GM06990 (cell line): ENCODE measurements around the gene LILRB2.
"Not testable (repeated sequence)": the region's sequence is repeated elsewhere in the genome, so short reads cannot be mapped to it uniquely, and the experiment has no call there.

Source experiments
- DNase-seq: peaks from one replicate; pipeline ENCODE4 v3.0.0-alpha.2; 2011; ENCODE audit not compliant: insufficient read length; ENCODE audit errors: extremely low read depth
- H3K27me3 ChIP-seq: replicated peaks from 2 replicates; pipeline ENCODE4 v1.6.0; 2011; ENCODE audit warnings: low read length; ENCODE audit not compliant: control insufficient read depth, insufficient read depth
- H3K36me3 ChIP-seq: 2 replicates; pipeline ENCODE4 v1.5.1; 2011; ENCODE audit warnings: low read length; ENCODE audit not compliant: control insufficient read depth, insufficient read depth
- H3K4me3 ChIP-seq: replicated peaks from 2 replicates; pipeline ENCODE4 v1.5.1; 2011; ENCODE audit warnings: low read depth, mild to moderate bottlenecking, control low read depth, low read length
- CTCF ChIP-seq: IDR thresholded peaks from 2 replicates; pipeline ENCODE4 v1.5.1; 2011; ENCODE audit warnings: low read length, control low read depth, mild to moderate bottlenecking, inconsistent platforms; ENCODE audit not compliant: insufficient read depth, poor library complexity, severe bottlenecking

Gene LILRB2

GRCh38 chr19:54281007-54281728, at the start of gene LILRB2:
Gene LILRB2 (minus strand): TSS chr19:54281110. CDS start chr19:54280496, 614 bp downstream.
- TF ChIP-seq CTCF: no peak
- no peak within 1 kb of the TSS for H3K4me3 ChIP-seq
- H3K36me3 ChIP-seq: no peaks in the 10 kb centered on the region
- no peak for DNase-seq
- H3K27me3 ChIP-seq: no peaks in the 10 kb centered on the region; the same call in 1 of the 2 replicates

- Histone ChIP-seq H3K27me3 (no peaks in the 10 kb centered on the region), H3K4me3 (no peak overlapping the region), H3K36me3 (no peaks in the 10 kb centered on the region; the same call in 1 of the 2 replicates)
- TF ChIP-seq CTCF: no peak
- no peak for DNase-seq
Observed at GRCh38 chr19:54329476-54330165, 48.7 kb upstream of the LILRB2 start.

GRCh38 chr19:54328781-54329180, 47.9 kb upstream of the LILRB2 start:
- not testable (repeated sequence) for DNase-seq, H3K27me3 ChIP-seq, H3K4me3 ChIP-seq, H3K36me3 ChIP-seq

GRCh38 chr19:54325631-54326030, 44.7 kb upstream of the LILRB2 start:
- Histone ChIP-seq H3K27me3 (no peaks in the 10 kb centered on the region), H3K36me3 (no peaks in the 10 kb centered on the region; the same call in 1 of the 2 replicates), H3K4me3 (no peak overlapping the region)
- no peak for DNase-seq
- no peak for TF ChIP-seq CTCF

GRCh38 chr19:54325194-54325621, 44.3 kb upstream of the LILRB2 start:
- H3K4me3 ChIP-seq: no peak overlapping the region
- no peaks in the 10 kb centered on the region; the same call in 1 of the 2 replicates for H3K36me3 ChIP-seq
- 0 out of 2 replicates have a peak, but pooled peaks cover 2% of the 10 kb centered on the region for H3K27me3 ChIP-seq
- peak; percentile 49 for DNase-seq
- TF ChIP-seq CTCF: peak; percentile 76

DNA sequence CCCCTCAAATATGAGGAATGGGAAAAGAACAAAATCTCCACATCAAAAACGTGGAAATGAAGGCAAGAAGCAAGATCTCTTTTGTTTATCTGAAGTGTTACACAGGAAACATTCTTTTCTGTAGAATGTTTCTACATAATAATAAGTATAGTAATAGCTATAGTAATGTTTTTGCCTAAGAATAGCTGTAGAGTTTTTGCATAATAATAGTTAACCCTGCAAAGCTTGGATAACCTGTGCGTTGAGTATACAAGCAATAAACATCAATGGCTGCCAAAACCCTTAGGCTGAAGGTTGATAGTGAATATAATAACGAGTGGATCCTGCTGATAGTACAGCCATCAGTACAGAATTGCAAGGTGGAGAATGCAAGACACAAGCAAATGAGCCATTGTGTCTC, 43.2 kb upstream of the LILRB2 start:
- no peak for TF ChIP-seq CTCF
- Histone ChIP-seq H3K36me3 (no peaks in the 10 kb centered on the region; the same call in 1 of the 2 replicates), H3K4me3 (no peak overlapping the region), H3K27me3 (0 out of 2 replicates have a peak, but pooled peaks cover 3% of the 10 kb centered on the region)
- DNase-seq: no peak

- H3K27me3 ChIP-seq, DNase-seq, H3K36me3 ChIP-seq, H3K4me3 ChIP-seq: not testable (repeated sequence)
Observed at GRCh38 chr19:54322934-54323333, 42.0 kb upstream of the LILRB2 start.

DNA sequence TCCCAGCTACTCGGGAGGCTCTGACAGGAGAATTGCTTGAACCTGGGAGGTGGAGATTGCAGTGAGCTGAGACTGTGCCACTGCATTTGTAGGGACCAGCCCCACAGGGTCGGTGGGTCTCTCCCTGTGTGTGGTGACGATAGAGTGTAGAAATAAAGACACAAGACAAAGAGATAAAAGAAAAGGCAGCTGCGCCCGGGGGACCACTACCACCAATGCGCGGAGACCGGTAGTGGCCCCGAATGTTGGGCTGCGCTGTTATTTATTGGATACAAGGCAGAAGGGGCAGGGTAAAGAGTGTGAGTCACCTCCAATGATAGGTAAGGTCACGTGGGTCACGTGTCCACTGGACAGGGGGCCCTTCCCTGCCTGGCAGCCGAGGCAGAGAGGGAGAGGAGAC, 41.4 kb upstream of the LILRB2 start:
- not testable (repeated sequence) for DNase-seq, H3K27me3 ChIP-seq, H3K36me3 ChIP-seq, H3K4me3 ChIP-seq
